HepG2 (cell line): Measurements from ENCODE around the gene SPATA32. TPM values are rescaled to one million over a fixed set of nuclear protein-coding genes. Genes with fewer than 3 reads are reported as not detected.

Source experiments
- AHR ChIP-seq: IDR thresholded peaks from 2 replicates; pipeline ENCODE4 v1.6.1; 2018; ENCODE audit warnings: missing genetic modification reagents, missing compliant biosample characterization
- BHLHE40 ChIP-seq: IDR thresholded peaks from 2 replicates; pipeline ENCODE4 v1.6.1; 2011; ENCODE audit warnings: low read length, improper control_type of control experiment
- EHMT2 ChIP-seq: fragments of 200-600 bp; sonication (generic); IDR thresholded peaks from 2 replicates; pipeline ENCODE4 v1.7.0; 2017; ENCODE audit warnings: antibody characterized with exemption, low read depth, low read length, borderline replicate concordance
- HHEX ChIP-seq: IDR thresholded peaks from 2 replicates; pipeline ENCODE4 v1.6.1; 2016; ENCODE audit warnings: control low read depth
- HNRNPUL1 ChIP-seq: fragments of 200-400 bp; formaldehyde crosslinking; IDR thresholded peaks from 2 replicates; pipeline ENCODE4 v1.6.1; 2017; ENCODE audit warnings: low read depth, mild to moderate bottlenecking, low read length, moderate library complexity
- KLF15 ChIP-seq: sonication (generic); formaldehyde crosslinking; IDR thresholded peaks from 2 replicates; pipeline ENCODE4 v1.8.1; 2023; ENCODE audit warnings: borderline replicate concordance, mild to moderate bottlenecking, inconsistent platforms, missing genetic modification reagents, mixed read lengths
- LCORL ChIP-seq, 2 experiments: fragments of 450-650 bp in 1 of 2; sonication (generic) in 1 of 2; formaldehyde crosslinking in 1 of 2; IDR thresholded peaks; 2 replicates each; pipeline versions ENCODE4 v1.5.0 to v1.6.1; 2017 to 2020; ENCODE audit warnings: antibody characterized with exemption in 1 of 2, missing genetic modification reagents in 1 of 2
- NR2F6 ChIP-seq, 2 experiments: IDR thresholded peaks; 2 replicates each; pipeline ENCODE4 v1.6.1; 2016; ENCODE audit warnings: antibody characterized with exemption in 1 of 2, mild to moderate bottlenecking in 1 of 2
- RFX1 ChIP-seq: fragments of 450-650 bp; IDR thresholded peaks from 2 replicates; pipeline ENCODE4 v1.6.1; 2017
- TAF15 ChIP-seq: fragments of 200-400 bp; formaldehyde crosslinking; IDR thresholded peaks from one replicate; pipeline ENCODE4 v1.6.1; 2018; ENCODE audit warnings: mild to moderate bottlenecking, low read depth, low read length; ENCODE audit not compliant: poor library complexity, severe bottlenecking
- TEF ChIP-seq: sonication (generic); formaldehyde crosslinking; IDR thresholded peaks from 2 replicates; pipeline ENCODE4 v1.5.0; 2020; ENCODE audit warnings: missing genetic modification reagents
- YEATS4 ChIP-seq: sonication (generic); formaldehyde crosslinking; IDR thresholded peaks from 2 replicates; pipeline ENCODE4 v1.4.0; 2020; ENCODE audit warnings: missing genetic modification reagents, borderline replicate concordance
- ZBTB7A ChIP-seq: sonication (generic); formaldehyde crosslinking; IDR thresholded peaks from 2 replicates; pipeline ENCODE4 v1.8.0; 2022; ENCODE audit warnings: mild to moderate bottlenecking, missing genetic modification reagents
- ZFX ChIP-seq: sonication (generic); formaldehyde crosslinking; IDR thresholded peaks from 2 replicates; pipeline ENCODE4 v1.4.0; 2020; ENCODE audit warnings: mild to moderate bottlenecking, low read depth, missing genetic modification reagents, moderate library complexity
- ZMYM3 ChIP-seq: sonication (generic); formaldehyde crosslinking; IDR thresholded peaks from 2 replicates; pipeline ENCODE4 v1.5.1; 2020; ENCODE audit warnings: mild to moderate bottlenecking, missing genetic modification reagents
- ZNF367 ChIP-seq: sonication (generic); formaldehyde crosslinking; IDR thresholded peaks from 2 replicates; pipeline ENCODE4 v1.4.0; 2020; ENCODE audit warnings: missing genetic modification reagents, borderline replicate concordance
- ZNF432 ChIP-seq: sonication (generic); formaldehyde crosslinking; IDR thresholded peaks from 2 replicates; pipeline ENCODE4 v1.5.0; 2020; ENCODE audit warnings: missing genetic modification reagents, mild to moderate bottlenecking, borderline replicate concordance
- ZNF512B ChIP-seq: sonication (generic); formaldehyde crosslinking; IDR thresholded peaks from 2 replicates; pipeline ENCODE4 v1.5.1; 2020; ENCODE audit warnings: missing genetic modification reagents, mild to moderate bottlenecking, borderline replicate concordance
- ZNF550 ChIP-seq: sonication (generic); formaldehyde crosslinking; IDR thresholded peaks from 2 replicates; pipeline ENCODE4 v1.4.0; 2020; ENCODE audit warnings: mild to moderate bottlenecking, missing genetic modification reagents, borderline replicate concordance
- ZNF629 ChIP-seq: sonication (generic); formaldehyde crosslinking; conservative IDR thresholded peaks from 2 replicates; pipeline ENCODE4 v1.5.0; 2020; ENCODE audit warnings: missing genetic modification reagents
- ZNF790 ChIP-seq: sonication (generic); formaldehyde crosslinking; IDR thresholded peaks from 2 replicates; pipeline ENCODE4 v1.8.0; 2022; ENCODE audit warnings: missing genetic modification reagents, mild to moderate bottlenecking, borderline replicate concordance
- polyA plus RNA-seq, 8 experiments: library from polyadenylated mRNA; depleted of rRNA in 3 of 8; stranded (reverse) in 7 of 8; unstranded in 1 of 8; fragments of >200 nt; fragmentation: Illumina TruSeq in 4 of 8; extraction: Trizol in 4 of 8; gene quantifications; 2 replicates each; pipeline versions ENCODE4 v1.2.1 to v1.2.3, GENCODE V29; 2011 to 2016; ENCODE audit warnings: low read depth in 4 of 8, missing spikeins in 1 of 8, mixed read lengths in 1 of 8; ENCODE audit not compliant: insufficient read depth in 1 of 8
- total RNA-seq, 5 experiments: library from RNA; depleted of rRNA; stranded (reverse); fragments of >200 nt; fragmentation: Illumina TruSeq; extraction: Trizol; gene quantifications; 2 replicates each; pipeline ENCODE4 v1.2.3, GENCODE V29; 2016; ENCODE audit warnings: low read depth in 1 of 5
- TF ChIP-seq, protein P1 (sequence below): IDR thresholded peaks from 2 replicates; pipeline ENCODE4 v1.6.1; 2016; ENCODE audit warnings: mild to moderate bottlenecking
- TF ChIP-seq, protein P2 (sequence below): sonication (generic); formaldehyde crosslinking; IDR thresholded peaks from 2 replicates; pipeline ENCODE4 v1.9.0; 2022; ENCODE audit warnings: missing genetic modification reagents, mild to moderate bottlenecking, borderline replicate concordance

The SPATA32 gene
- total and polyA plus RNA-seq, 2 of the 13 experiments (the other 11 are each of a cell fraction or from before 2014, with no cell fraction given): not detected

GRCh38 chr17:45231481-45232116, 30.3 kb downstream of the SPATA32 start (continued):
- TF ChIP-seq TEF (CRISPR knock-in tag) (0 out of 2 replicates have a peak, but pooled peaks have one; percentile 41), EHMT2 (no peak), KLF15 (no peak), ZNF629 (no peak), ZNF790 (no peak), LCORL (IDR thresholded peaks at IDR 0.05) (no peak), LCORL (CRISPR knock-in tag; IDR thresholded peaks at IDR 0.05) (peak; percentile 56; the same call in 1 of the 2 replicates), ZBTB7A (peak; percentile 87), ZNF512B (CRISPR knock-in tag) (no peak), RFX1 (no peak), ZNF550 (CRISPR knock-in tag) (no peak), BHLHE40 (no peak), ZFX (CRISPR knock-in tag) (peak; percentile 51; the same call in 1 of the 2 replicates), YEATS4 (CRISPR knock-in tag) (no peak), AHR (CRISPR knock-in tag) (0 out of 2 replicates have a peak, but pooled peaks have one; percentile 22), HHEX (CRISPR knock-in tag) (no peak), HNRNPUL1 (no peak), ZNF367 (CRISPR knock-in tag) (no peak), NR2F6 (IDR thresholded peaks at IDR 0.05) (no peak), NR2F6 (CRISPR knock-in tag; IDR thresholded peaks at IDR 0.05) (peak; percentile 51; the same call in 1 of the 2 replicates), TAF15 (no peak), ZMYM3 (CRISPR knock-in tag) (0 out of 2 replicates have a peak, but pooled peaks have one; percentile 35), ZNF432 (no peak)
- TF ChIP-seq, protein P1, sequence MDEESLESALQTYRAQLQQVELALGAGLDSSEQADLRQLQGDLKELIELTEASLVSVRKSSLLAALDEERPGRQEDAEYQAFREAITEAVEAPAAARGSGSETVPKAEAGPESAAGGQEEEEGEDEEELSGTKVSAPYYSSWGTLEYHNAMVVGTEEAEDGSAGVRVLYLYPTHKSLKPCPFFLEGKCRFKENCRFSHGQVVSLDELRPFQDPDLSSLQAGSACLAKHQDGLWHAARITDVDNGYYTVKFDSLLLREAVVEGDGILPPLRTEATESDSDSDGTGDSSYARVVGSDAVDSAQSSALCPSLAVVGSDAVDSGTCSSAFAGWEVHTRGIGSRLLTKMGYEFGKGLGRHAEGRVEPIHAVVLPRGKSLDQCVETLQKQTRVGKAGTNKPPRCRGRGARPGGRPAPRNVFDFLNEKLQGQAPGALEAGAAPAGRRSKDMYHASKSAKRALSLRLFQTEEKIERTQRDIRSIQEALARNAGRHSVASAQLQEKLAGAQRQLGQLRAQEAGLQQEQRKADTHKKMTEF (CRISPR knock-in tag): no peak; the same call in 1 of the 2 replicates
- TF ChIP-seq, protein P2, sequence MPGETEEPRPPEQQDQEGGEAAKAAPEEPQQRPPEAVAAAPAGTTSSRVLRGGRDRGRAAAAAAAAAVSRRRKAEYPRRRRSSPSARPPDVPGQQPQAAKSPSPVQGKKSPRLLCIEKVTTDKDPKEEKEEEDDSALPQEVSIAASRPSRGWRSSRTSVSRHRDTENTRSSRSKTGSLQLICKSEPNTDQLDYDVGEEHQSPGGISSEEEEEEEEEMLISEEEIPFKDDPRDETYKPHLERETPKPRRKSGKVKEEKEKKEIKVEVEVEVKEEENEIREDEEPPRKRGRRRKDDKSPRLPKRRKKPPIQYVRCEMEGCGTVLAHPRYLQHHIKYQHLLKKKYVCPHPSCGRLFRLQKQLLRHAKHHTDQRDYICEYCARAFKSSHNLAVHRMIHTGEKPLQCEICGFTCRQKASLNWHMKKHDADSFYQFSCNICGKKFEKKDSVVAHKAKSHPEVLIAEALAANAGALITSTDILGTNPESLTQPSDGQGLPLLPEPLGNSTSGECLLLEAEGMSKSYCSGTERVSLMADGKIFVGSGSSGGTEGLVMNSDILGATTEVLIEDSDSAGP (CRISPR knock-in tag): peak; percentile 46; the same call in 1 of the 2 replicates
